Esophagus muscularis mucosa (tissue), 4 donors: ENCODE results near the gene ST6GALNAC3. TPM values are rescaled to one million over a fixed set of nuclear protein-coding genes. Genes with fewer than 3 reads are reported as not detected.
"Not testable (repeated sequence)": the region's sequence is repeated elsewhere in the genome, so short reads cannot be mapped to it uniquely, and the experiment has no call there.

ENCODE experiments used
- DNase-seq: peaks from one replicate; pipeline ENCODE4 v3.0.0-alpha.2; 2017; ENCODE audit errors: extremely low spot score
- H3K27ac ChIP-seq, 4 donors: fragments of 200-600 bp; sonication (generic); replicated peaks in 1 of 4; 1 replicate in 3 of 4; 2 replicates in 1 of 4; pipeline ENCODE4 v1.5.1; 2016 to 2019; ENCODE audit warnings: mild to moderate bottlenecking in 1 of 4
- H3K27me3 ChIP-seq, 4 donors: fragments of 200-600 bp; sonication (generic); one replicate each; pipeline versions ENCODE4 v1.5.1 to v1.6.0; 2016 to 2019
- H3K36me3 ChIP-seq, 4 donors: fragments of 200-600 bp; sonication (generic); one replicate each; pipeline ENCODE4 v1.5.1; 2016 to 2019
- H3K4me1 ChIP-seq, 4 donors: fragments of 200-600 bp; sonication (generic); one replicate each; pipeline ENCODE4 v1.5.1; 2016 to 2019
- H3K4me3 ChIP-seq, 4 donors: fragments of 200-600 bp; sonication (generic); 1 replicate in 2 of 4; 2 replicates in 2 of 4; pipeline ENCODE4 v1.5.1; 2016 to 2019; ENCODE audit warnings: mild to moderate bottlenecking in 4 of 4, moderate library complexity in 1 of 4
- H3K9me3 ChIP-seq, 4 donors: fragments of 200-600 bp; sonication (generic); 1 replicate in 3 of 4; 2 replicates in 1 of 4; pipeline ENCODE4 v1.5.1; 2016 to 2019
- CTCF ChIP-seq, 3 experiments: fragments of 200-600 bp in 2 of 3; fragments of 450-650 bp in 1 of 3; sonication (generic) in 2 of 3; IDR thresholded peaks; one replicate each; pipeline ENCODE4 v1.5.1; 2017 to 2019; ENCODE audit warnings: antibody characterized with exemption in 3 of 3, mild to moderate bottlenecking in 2 of 3, moderate library complexity in 1 of 3
- EP300 ChIP-seq: sonication (generic); formaldehyde crosslinking; IDR thresholded peaks from one replicate; pipeline ENCODE4 v1.6.1; 2017; ENCODE audit warnings: antibody characterized with exemption
- POLR2A ChIP-seq: fragments of 450-650 bp; IDR thresholded peaks from one replicate; pipeline ENCODE4 v1.6.1; 2017; ENCODE audit warnings: antibody characterized with exemption, moderate library complexity, mild to moderate bottlenecking, low read depth
- POLR2AphosphoS5 ChIP-seq, 2 donors: sonication (generic); formaldehyde crosslinking; IDR thresholded peaks; one replicate each; pipeline ENCODE4 v1.6.1; 2017; ENCODE audit warnings: antibody characterized with exemption in 2 of 2
- WGBS: methylation state at CpG from one replicate; pipeline ENCODE4 v1.1.5; 2018; 5-methylcytosine and 5-hydroxymethylcytosine counted together
- intact Hi-C: fragments of 100-400 bp; cut with DNase I; formaldehyde crosslinking; loops from one replicate; pipeline ENCODE4 v1.15.1; 2023
- total RNA-seq, 4 donors: library from RNA; depleted of rRNA; stranded (reverse); fragments of >200 nt; gene quantifications; one replicate each; pipeline versions ENCODE4 v1.1.0 to v1.2.1, GENCODE V29; 2016

Gene ST6GALNAC3
- total RNA-seq, 4 donors from 2014 or later = 2.1 to 6.8 (median 4.8) TPM

GRCh38 chr1:76340056-76340455, 265.5 kb downstream of the ST6GALNAC3 start:
- 73% methylated on average over 2 of the region's 2 CpGs for WGBS
- no peak for DNase-seq
- Histone ChIP-seq H3K9me3 (no peaks in the 10 kb centered on the region), H3K4me1 (peaks cover 0 to 10% (median 5%) of the 10 kb centered on the region in 4 donors), H3K27ac (no peak overlapping the region), H3K36me3 (no peaks in the 10 kb centered on the region), H3K4me3 (no peak overlapping the region), H3K27me3 (no peaks in the 10 kb centered on the region)
- no peak for TF ChIP-seq POLR2AphosphoS5 (IDR thresholded peaks at IDR 0.05)
- no peak for TF ChIP-seq EP300
- no peak for TF ChIP-seq CTCF (IDR thresholded peaks at IDR 0.05)
- no peak for TF ChIP-seq POLR2A
- intact Hi-C loops = no loop called here

GRCh38 chr1:76341816-76342215, 267.3 kb downstream of the ST6GALNAC3 start:
- H3K27ac ChIP-seq, intact Hi-C loops, H3K36me3 ChIP-seq, DNase-seq, H3K4me3 ChIP-seq, H3K4me1 ChIP-seq, H3K27me3 ChIP-seq, H3K9me3 ChIP-seq: not testable (repeated sequence)
- 96% methylated on average over 3 of the region's 3 CpGs for WGBS

- Histone ChIP-seq H3K27ac (no peak overlapping the region), H3K27me3 (no peaks in the 10 kb centered on the region), H3K9me3 (no peaks in the 10 kb centered on the region), H3K4me3 (no peak overlapping the region), H3K4me1 (no peaks in the 10 kb centered on the region), H3K36me3 (no peaks in the 10 kb centered on the region)
- TF ChIP-seq EP300 (no peak), POLR2AphosphoS5 (IDR thresholded peaks at IDR 0.05) (no peak), CTCF (IDR thresholded peaks at IDR 0.05) (no peak), POLR2A (no peak)
- WGBS = 56% methylated on average over 4 of the region's 4 CpGs
- intact Hi-C loops = no loop called here
- DNase-seq = no peak
Observed at GRCh38 chr1:76343356-76343755, 268.8 kb downstream of the ST6GALNAC3 start.

GRCh38 chr1:76351655-76352054, 277.1 kb downstream of the ST6GALNAC3 start:
- intact Hi-C loops = no loop called here
- DNase-seq = no peak
- WGBS = 88% methylated on average over 3 of the region's 3 CpGs
- no peak overlapping the region for H3K4me3 ChIP-seq
- no peaks in the 10 kb centered on the region for H3K27me3 ChIP-seq
- TF ChIP-seq CTCF (IDR thresholded peaks at IDR 0.05) = no peak
- TF ChIP-seq POLR2A = no peak
- no peak for TF ChIP-seq EP300
- TF ChIP-seq POLR2AphosphoS5 (IDR thresholded peaks at IDR 0.05) = no peak
- H3K36me3 ChIP-seq = no peaks in the 10 kb centered on the region
- no peaks in the 10 kb centered on the region for H3K4me1 ChIP-seq
- no peak overlapping the region for H3K27ac ChIP-seq
- H3K9me3 ChIP-seq = no peaks in the 10 kb centered on the region

GRCh38 chr1:76352741-76353435, 278.3 kb downstream of the ST6GALNAC3 start:
- no peak for TF ChIP-seq CTCF (IDR thresholded peaks at IDR 0.05)
- no peak for TF ChIP-seq POLR2AphosphoS5 (IDR thresholded peaks at IDR 0.05)
- TF ChIP-seq POLR2A = no peak
- no peak for TF ChIP-seq EP300
- DNase-seq = no peak
- WGBS = 95% methylated on average over 5 of the region's 5 CpGs
- intact Hi-C loops = no loop called here
- no peak overlapping the region for H3K4me3 ChIP-seq
- H3K4me1 ChIP-seq = no peaks in the 10 kb centered on the region
- H3K9me3 ChIP-seq = no peaks in the 10 kb centered on the region
- no peaks in the 10 kb centered on the region for H3K36me3 ChIP-seq
- H3K27me3 ChIP-seq = no peaks in the 10 kb centered on the region
- no peak overlapping the region for H3K27ac ChIP-seq
